Jurkat, Clone E6-1 (cell line): ENCODE data around the gene GRPEL1.

Experiments used
- DNase-seq: peaks from one replicate; pipeline ENCODE4 v3.0.0-alpha.2; 2011; ENCODE audit warnings: low read depth, low spot score
- H3K4me3 ChIP-seq: 2 replicates; pipeline ENCODE4 v1.5.1; 2011; ENCODE audit warnings: mild to moderate bottlenecking, low read length, control low read depth, moderate library complexity

Gene GRPEL1

DNA sequence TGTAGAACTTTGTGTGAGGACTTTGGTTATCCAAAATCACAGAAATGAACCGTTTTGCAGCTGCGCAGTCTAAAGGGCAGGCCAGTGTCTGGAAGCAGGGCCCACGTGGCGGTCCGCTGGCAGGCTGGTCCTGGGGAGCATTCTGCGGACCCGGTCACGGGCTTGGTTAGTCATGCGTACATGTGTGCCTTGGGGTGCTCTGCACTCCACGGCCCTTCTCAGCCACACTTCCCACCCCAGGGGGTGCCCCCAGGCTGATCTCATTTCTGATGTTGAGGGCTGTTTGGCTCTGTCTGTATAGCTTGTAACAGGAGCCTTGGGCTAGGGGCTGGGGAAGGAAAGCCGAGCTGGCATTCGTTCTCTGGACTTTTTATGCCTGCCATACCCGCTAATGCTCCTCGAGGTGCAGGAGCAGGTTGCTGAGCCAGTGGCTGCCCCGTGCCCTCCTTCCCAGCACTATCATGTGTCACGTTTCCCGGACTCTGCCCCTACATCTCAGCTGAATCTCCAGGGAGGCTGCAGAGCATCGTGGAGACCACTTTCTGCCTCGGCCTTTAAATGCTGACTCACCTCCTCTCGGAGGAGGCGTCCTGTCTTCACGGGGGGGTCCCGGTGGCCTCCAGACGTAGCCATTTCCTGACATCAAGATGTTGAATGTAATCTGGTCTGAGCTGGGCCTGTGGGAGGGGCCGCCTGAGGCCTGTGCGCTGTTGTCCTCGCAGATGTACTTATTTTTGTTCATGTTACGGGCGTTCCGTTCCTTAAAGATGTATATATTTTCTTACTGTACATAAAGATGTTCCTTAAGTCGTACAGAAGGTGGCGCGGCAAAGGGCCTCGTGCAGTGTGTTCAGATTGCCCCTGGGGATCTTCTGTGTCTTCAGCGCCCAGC lies 36.1 kb downstream of the GRPEL1 start:
- no peak for DNase-seq
- no peak overlapping the region for H3K4me3 ChIP-seq

DNA sequence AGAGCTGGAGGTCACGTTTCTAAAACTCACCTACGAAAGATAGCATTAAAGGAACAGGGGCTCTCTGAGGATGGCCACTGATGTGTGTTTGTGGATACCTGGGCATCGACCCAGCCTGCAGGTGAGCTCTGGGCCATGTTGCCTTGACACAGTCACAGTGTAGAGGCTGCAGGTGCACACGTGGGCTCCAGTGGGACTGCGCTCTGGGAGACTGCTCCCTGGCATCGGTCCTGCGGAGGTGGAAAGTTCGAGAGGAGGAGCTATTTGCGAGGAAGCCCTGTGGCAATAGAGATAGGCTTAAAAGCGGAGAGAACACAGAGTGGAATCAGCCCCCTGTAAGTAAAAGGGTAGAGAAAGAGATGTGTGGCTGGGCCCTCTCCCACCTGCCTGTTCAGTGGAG lies 37.0 kb downstream of the GRPEL1 start:
- no peak for DNase-seq
- no peak overlapping the region for H3K4me3 ChIP-seq

DNA sequence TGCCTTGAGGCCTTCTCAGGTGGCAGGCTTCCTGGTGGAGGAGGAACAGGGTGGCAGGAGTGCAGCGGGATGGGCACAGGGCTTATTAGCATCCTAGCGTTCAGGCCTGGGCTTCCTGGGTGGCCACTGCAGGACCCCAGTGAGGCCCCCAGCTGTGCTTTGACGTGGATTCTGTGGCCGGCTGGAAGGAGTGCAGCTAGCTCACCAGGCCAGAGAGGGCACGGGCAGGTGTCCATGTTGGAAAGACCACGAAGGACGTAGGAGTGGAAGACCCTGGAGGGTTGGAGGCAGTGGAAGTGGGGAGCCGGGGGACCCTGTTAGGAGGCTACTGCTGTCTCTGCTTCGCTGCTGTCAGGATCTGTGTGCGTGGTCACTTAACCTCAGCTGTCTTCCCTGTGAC lies 37.9 kb downstream of the GRPEL1 start:
- DNase-seq = no peak
- no peak overlapping the region for H3K4me3 ChIP-seq

DNA sequence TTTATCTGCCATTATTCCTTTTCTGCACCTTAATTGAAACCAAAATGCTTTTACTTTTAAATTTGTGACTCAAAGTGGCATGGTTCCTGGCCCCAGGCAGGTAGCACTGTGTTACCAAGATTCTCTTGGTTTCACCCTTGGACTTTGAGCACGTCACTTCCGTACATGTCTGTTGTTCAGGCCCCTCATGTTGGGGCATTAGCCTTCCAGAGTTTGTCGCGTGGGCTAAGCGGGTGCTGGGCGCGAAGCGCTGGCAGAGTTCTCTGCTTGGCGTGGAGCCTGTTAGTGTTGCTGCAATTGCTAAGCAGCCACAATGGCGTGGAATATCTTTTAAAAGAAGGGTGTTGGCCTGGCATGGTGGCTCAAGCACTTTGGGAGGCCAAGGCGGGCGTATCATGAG lies 38.7 kb downstream of the GRPEL1 start:
- no peak for DNase-seq
- no peak overlapping the region for H3K4me3 ChIP-seq

DNA sequence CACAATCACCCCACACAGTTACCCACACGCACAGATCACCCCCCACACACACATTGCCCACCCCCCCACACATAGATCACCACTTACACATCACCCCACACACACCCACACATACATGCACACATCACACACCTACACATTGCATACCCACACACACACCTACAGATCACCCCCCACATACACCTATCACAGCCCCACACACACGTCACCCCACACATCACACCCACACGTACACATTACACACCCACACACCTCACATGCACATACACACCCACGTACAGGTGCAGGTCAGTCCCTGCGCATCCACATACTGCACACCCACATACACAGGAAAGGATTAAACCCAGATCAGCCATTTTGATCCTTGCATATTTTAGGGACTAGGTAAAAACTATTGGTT lies 40.0 kb downstream of the GRPEL1 start:
- H3K4me3 ChIP-seq = no peak overlapping the region
- DNase-seq = no peak

DNA sequence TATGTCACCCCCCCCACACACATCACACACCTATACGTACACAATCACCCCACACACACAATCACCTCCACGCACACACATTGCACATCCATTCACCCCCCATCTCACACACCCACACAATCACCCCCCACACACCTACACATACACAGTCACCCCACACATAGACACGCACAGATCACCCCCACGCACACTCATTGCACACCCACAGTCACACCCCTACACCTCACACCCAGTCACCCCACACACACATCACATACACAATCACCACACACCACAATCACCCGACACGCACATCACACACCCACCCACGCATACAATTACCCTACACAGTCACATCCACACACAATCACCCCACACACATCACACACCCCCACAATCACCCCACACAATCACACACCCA lies 40.6 kb downstream of the GRPEL1 start:
- DNase-seq = no peak
- no peak overlapping the region for H3K4me3 ChIP-seq

DNA sequence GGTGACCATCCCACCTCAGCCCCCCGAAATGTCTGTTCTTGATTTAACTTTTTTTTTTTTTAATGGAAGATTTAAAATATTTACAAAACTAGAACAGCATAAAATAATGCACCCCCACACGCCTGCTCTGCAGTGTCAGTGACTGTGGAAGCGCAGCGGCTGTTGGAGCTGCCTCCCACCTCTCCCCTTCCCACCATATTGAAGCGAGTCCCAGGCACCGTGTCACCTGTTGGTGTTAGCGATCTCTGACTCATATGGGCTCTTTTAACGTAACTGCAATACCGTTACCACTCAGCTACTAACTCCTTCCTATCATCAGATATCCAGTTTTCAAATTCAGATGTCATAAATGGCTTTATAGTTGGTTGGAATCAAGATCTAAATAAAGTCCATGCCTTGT lies 41.8 kb downstream of the GRPEL1 start:
- H3K4me3 ChIP-seq = no peak overlapping the region
- no peak for DNase-seq

DNA sequence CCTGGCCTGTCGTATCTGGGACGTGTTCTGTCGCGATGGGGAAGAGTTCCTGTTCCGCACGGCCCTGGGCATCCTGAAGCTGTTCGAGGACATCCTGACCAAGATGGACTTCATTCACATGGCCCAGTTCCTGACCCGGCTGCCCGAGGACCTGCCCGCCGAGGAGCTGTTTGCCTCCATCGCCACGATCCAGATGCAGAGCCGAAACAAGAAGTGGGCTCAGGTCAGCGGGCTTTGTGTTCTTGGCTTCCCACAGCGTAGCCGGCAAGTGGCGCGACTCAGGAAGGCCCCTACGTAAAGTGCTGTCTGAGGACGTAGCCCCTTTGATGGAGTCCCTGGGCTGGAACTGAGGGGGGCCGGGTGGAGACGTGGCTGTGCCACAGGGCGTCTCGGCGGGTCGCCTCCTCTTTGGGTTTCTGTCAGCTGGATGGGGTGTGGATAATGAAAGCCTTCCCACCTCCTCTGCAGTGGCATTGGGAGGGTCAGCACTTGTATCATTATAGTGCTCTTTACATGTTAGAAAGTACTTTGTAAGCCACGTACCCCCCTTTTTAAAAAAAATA lies 42.7 kb downstream of the GRPEL1 start:
- no peak overlapping the region for H3K4me3 ChIP-seq
- DNase-seq = no peak

DNA sequence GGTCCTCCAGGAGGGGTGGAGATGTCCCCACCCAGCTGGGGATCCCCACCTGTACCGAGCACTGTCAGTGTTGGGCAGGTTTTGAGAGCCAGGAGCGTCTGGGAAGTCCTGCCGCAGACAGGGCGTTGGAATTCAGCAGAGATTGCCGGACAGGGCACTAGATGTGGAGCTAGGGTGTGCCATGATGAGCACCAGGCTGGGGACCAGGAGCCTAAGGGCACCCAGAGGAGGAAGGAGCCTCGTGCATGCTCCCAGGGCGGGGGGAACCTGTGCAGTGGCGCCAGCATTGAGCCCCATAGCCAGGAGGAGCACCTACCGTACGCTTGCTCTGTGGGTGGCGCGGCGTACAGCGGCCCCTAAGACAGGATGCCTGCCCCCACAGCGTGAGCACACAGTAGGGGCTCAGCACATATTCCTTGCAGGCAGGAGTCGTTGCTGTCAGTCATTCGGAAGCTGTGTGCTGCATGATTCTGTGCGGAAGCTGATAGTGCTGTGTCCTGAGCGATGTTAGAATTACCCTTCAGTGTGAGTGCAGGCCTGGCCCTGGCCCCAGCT lies 43.5 kb downstream of the GRPEL1 start:
- no peak overlapping the region for H3K4me3 ChIP-seq

DNA sequence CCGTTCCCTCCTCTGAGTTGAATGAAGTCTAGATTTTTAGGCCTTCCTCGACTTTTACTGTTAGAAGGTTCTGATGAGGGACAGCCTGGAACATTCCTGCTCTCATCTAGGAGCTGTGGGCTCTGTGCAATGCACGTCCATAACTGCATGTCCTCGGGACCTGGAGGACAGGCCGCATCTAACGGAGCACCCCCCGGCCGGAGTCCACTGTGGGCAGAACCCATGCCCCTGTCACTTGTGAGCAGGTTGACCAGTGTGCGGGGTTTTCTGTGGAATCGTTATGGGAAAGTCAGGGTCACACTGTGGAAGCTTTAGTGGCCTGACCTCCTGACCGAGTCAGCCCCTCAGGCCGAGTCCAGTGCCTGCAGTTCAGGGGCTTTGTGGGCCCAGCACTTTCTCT lies 44.0 kb downstream of the GRPEL1 start:
- no peak for DNase-seq
- no peak overlapping the region for H3K4me3 ChIP-seq

More for the DNA sequence above, 43.5 kb downstream of the GRPEL1 start:
- no peak for DNase-seq

DNA sequence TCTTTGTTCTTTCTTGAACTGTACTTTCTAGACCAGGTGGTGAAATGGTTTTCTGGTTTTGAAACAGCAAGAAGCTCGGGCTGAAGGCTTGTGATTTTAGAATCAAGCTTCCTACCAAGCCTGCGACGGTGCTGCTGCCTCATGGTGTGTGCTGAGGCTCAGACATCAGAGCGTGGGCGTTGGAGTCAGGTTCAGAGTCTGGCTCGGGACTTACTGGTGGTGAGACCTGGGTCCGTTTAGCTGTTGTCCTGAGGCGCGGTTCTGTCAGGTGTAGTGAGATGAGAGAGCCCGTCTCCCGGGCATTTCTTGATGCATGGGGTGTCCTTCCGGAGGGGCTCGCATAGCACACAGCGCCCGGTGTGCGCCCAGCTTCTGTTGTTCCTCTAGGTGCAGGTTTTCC lies 44.4 kb downstream of the GRPEL1 start:
- DNase-seq = no peak
- H3K4me3 ChIP-seq = no peak overlapping the region

DNA sequence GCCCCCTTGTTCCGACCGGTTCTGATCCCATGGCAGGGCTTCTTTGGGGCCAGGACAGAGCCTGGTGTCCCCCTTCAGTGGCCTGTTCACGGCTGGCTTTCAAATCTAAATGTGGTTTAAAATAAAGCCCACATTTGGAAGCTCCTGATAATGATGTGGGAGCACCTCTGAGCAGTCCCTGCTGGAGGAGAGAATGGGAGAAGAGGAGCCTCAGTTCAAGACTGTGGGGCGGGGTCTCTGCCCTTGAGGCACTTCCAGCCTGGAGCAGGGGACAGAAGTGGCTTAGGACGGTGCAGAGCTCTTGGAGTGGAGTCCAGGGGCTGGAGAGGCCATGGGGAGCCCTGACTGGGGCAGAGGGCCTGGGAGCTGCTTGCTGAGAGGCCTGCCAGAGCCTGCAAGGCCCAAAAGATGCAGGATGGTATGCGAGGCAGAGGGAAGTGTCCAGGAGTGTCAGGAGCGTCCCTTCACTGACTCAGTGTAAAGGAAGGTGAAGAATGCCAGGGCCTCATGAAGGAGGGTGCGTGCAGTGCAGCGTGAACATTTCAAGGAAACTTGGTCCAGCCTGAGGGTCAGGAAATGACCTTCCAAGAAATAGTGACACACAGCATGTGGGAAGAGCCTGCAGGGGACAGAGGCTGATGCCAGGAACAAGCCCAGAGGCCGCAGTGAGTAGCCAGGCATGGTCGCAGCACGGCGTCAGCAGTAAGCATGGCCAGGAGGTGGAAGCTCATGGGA lies 45.8 kb downstream of the GRPEL1 start:
- H3K4me3 ChIP-seq = no peak overlapping the region
- DNase-seq = no peak

DNA sequence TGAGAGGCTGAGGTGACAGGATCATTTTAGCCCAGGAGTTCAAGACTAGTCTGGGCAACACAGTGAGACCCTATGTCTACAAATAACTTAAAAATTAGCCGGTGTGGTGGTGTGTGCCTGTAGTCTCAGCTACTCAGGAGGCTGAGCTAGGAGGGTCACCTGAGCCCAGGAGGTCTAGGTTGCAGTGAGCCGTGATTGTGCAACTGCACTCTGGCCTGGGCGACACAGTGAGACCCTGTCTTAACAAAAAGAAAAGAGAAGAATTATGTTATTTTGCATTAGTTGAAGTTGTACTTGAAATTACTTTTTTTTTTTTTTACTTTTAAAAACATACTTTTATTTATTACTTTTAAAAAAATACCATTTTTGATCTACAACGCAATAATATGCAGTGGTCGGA lies 46.5 kb downstream of the GRPEL1 start:
- DNase-seq = no peak
- no peak overlapping the region for H3K4me3 ChIP-seq

DNA sequence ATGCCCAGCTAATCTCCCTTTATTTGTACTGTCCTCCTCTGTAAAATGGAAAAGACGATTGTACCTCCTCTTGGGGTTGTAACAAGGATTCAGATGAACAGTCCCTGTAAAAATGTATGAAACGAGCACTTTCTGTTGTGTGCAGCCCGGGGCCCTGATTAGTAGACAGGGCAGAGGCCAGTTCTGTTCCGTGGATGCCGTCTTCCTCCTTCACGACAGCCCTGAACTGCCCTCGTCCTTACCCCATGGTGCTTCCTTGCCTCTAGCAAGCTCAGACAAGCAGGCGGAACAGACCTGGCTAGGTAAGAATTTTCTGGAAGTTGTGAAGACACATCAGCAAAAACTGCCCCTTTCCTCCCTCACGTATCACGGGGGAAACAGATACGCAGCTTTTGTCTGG lies 47.0 kb downstream of the GRPEL1 start:
- DNase-seq = no peak
- H3K4me3 ChIP-seq = no peak overlapping the region

DNA sequence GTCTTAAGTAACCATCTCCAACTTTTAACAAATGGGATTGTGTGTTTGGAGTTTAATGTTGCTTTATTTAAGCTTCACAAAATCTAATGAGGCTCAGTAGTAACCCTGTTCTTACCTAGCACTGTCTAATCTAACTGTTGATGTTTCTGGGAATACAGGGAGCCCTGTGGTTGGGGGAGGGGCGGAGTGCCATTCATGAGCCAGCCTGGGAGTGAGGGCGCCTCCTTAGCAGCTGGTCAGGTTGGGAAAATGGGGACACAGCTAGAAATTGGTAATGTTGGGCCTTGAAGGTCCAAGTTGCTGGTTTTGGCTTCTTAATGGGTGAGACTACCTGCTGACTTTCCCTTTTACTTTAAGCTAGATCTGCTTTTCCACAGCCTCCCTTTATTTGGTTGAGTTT lies 47.6 kb downstream of the GRPEL1 start:
- no peak for DNase-seq
- H3K4me3 ChIP-seq = no peak overlapping the region

DNA sequence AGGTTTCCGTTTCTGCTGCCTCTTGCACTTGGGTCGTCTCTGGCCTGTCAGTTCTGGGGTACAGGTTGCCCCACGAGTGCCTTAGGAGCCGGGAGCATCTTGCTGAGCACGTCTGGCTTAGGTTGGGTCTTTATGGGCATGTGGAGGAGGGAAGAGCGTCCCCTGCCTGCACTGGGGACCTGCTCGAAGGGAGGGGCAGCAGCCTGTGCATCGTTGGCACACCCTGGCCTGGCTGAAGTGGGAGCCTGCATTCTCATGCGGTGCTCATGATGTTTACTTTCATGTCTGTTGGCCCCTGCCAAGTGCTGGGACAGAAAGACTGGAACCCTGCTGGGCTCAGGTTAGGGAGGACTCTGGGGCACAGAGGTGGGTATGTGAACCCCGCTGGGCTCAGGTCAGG lies 48.5 kb downstream of the GRPEL1 start:
- no peak overlapping the region for H3K4me3 ChIP-seq
- DNase-seq = no peak

DNA sequence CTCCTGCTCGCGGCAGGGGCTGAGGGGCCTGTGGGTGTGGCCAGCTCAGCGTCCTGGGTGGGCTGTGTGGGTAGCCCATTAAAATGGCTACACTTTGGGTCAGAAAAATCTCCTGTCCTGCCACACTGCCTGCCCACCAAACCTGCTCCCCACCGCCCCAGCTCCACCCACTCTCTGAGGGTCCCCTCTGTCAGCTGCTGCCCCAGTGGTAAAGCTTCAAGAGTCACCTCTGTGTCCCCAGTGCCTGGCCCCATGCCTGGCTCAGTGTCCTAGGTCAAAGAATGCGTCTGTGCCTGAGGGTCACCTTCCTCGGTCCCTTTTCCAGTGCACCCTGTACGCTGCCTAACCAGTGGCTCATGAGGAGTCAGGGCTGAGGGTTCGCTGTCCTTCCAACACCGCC lies 49.6 kb downstream of the GRPEL1 start:
- H3K4me3 ChIP-seq = no peak overlapping the region
- DNase-seq = no peak

DNA sequence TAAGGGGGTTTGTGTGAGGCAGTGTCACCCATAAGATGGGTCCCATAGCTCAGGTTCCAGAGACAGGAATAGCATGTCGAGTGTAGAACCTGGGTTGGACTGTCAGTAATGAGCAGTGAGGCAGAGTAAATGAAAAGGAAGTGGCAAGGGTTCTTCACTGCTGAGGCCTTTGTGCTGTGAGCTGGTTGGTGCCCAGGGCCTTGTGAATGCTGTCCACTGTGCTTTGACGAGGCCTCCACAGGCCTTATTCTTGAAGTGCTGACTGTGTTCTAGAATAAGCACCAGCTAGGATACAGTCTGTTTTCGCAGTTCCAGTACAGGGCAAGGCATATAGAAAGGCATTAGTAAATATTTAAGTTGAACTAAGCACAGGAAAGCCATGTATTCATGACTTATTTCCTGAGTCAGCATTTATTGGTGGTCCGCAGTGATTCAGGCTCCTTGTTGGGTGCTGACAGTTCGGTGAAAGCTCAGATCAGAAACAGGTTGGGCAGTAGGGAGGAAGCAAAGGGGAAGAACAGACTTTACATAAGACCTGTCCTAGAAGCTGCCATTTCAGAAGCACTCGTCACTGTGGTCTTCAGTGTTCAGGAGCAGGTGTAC lies 50.3 kb downstream of the GRPEL1 start:
- no peak for DNase-seq
- no peak overlapping the region for H3K4me3 ChIP-seq

DNA sequence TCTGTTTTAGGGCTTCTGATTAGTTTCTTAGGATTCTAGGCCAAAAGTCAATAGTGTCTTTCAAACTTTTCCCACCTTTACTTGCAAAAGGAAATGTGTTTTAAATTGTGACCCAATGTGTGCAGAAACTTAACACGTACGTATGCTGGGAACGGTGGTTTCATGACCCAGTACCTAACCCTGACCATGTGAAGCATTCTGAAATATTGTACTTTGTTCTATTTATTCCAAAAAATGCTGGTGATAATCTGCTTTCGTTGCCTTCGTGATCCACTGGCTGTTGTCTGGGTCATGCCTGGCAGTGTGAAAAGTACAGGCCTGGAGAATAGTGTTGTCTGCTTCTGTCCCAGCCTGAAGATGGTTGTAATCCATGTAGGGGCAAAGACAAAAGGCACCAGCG lies 51.4 kb downstream of the GRPEL1 start:
- no peak for DNase-seq

DNA sequence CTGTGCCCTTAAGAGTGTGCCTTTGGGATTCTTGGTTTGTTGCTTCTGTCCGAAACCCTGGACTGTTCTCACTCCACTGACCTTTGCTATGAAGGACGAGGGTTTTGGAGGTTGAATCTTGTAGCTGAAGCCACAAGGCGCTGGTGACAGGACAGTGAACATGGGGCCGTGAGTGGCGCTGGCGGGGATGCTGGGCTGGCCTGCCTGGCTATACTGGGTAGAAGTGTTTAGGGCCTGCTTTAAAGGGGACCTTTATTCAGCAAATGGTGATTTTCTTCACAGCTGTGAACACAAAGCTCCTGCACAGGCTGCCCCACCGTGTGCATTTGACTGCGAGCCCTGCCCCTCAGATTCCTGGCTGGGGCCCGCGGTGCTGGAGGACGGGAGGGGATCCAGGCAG lies 51.8 kb downstream of the GRPEL1 start:
- DNase-seq = no peak
- no peak overlapping the region for H3K4me3 ChIP-seq

More for the DNA sequence above, 51.4 kb downstream of the GRPEL1 start:
- no peak overlapping the region for H3K4me3 ChIP-seq
